Measurements from ENCODE around the gene GIT2. TPM values are rescaled to one million over a fixed set of nuclear protein-coding genes. Genes with fewer than 3 reads are reported as not detected.

Gene GIT2
- total RNA-seq, 1 experiment from 2014 or later: 40.0 TPM

- in situ Hi-C loops (cut with HindIII; ENCODE audit: low pct_unique_long_range_greater_than_20kb, low sequenced_read_pairs): no loop called here
- no TSS peak for BruUV-seq (replicated peaks)
- DNase-seq (ENCODE audit: low read depth, low spot score) (no peak), ATAC-seq (no peak)
- no peaks in the 10 kb centered on the region for H3K27me3 ChIP-seq (ENCODE audit: control insufficient read depth, insufficient read depth, low read length)
- peaks cover 6% of the 10 kb centered on the region for H3K4me1 ChIP-seq (ENCODE audit: control insufficient read depth, insufficient read depth, low read length)
- H3K9me3 ChIP-seq (ENCODE audit: control insufficient read depth, insufficient read depth, low read depth, low read length): no peaks in the 10 kb centered on the region
- intact Hi-C loops (cut with micrococcal nuclease; ENCODE audit: unreplicated experiment): no loop called here
- POLR2A ChIA-PET: no interaction called here
- CTCF ChIA-PET: no interaction called here
- H3K27ac ChIP-seq (ENCODE audit: low read length): no peak overlapping the region
- TF ChIP-seq, protein P1, sequence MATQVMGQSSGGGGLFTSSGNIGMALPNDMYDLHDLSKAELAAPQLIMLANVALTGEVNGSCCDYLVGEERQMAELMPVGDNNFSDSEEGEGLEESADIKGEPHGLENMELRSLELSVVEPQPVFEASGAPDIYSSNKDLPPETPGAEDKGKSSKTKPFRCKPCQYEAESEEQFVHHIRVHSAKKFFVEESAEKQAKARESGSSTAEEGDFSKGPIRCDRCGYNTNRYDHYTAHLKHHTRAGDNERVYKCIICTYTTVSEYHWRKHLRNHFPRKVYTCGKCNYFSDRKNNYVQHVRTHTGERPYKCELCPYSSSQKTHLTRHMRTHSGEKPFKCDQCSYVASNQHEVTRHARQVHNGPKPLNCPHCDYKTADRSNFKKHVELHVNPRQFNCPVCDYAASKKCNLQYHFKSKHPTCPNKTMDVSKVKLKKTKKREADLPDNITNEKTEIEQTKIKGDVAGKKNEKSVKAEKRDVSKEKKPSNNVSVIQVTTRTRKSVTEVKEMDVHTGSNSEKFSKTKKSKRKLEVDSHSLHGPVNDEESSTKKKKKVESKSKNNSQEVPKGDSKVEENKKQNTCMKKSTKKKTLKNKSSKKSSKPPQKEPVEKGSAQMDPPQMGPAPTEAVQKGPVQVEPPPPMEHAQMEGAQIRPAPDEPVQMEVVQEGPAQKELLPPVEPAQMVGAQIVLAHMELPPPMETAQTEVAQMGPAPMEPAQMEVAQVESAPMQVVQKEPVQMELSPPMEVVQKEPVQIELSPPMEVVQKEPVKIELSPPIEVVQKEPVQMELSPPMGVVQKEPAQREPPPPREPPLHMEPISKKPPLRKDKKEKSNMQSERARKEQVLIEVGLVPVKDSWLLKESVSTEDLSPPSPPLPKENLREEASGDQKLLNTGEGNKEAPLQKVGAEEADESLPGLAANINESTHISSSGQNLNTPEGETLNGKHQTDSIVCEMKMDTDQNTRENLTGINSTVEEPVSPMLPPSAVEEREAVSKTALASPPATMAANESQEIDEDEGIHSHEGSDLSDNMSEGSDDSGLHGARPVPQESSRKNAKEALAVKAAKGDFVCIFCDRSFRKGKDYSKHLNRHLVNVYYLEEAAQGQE (IDR thresholded peaks at IDR 0.05; ENCODE audit: insufficient read depth in 1 of 2, low read depth in 2 of 2, low read length in 1 of 2): no peak
- TF ChIP-seq, protein P2, sequence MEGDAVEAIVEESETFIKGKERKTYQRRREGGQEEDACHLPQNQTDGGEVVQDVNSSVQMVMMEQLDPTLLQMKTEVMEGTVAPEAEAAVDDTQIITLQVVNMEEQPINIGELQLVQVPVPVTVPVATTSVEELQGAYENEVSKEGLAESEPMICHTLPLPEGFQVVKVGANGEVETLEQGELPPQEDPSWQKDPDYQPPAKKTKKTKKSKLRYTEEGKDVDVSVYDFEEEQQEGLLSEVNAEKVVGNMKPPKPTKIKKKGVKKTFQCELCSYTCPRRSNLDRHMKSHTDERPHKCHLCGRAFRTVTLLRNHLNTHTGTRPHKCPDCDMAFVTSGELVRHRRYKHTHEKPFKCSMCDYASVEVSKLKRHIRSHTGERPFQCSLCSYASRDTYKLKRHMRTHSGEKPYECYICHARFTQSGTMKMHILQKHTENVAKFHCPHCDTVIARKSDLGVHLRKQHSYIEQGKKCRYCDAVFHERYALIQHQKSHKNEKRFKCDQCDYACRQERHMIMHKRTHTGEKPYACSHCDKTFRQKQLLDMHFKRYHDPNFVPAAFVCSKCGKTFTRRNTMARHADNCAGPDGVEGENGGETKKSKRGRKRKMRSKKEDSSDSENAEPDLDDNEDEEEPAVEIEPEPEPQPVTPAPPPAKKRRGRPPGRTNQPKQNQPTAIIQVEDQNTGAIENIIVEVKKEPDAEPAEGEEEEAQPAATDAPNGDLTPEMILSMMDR (IDR thresholded peaks at IDR 0.05): no peak
- TF ChIP-seq SIN3A (IDR thresholded peaks at IDR 0.05; ENCODE audit: borderline replicate concordance, insufficient read depth, low read depth, low read length) (no peak), POLR2AphosphoS5 (IDR thresholded peaks at IDR 0.05; ENCODE audit: low read depth, low read length) (no peak), TCF7L2 (IDR thresholded peaks at IDR 0.05; ENCODE audit: low read depth, low read length) (no peak)
- no peak overlapping the region for H3K4me3 ChIP-seq (ENCODE audit: low read depth in 2 of 2, low read length in 2 of 2)
- H3K36me3 ChIP-seq (ENCODE audit: control insufficient read depth, insufficient read depth, low read length): peaks cover 3% of the 10 kb centered on the region; the same call in 1 of the 2 replicates
Measured at GRCh38 chr12:110029290-110029815, 33.2 kb upstream of the GIT2 start.

DNA sequence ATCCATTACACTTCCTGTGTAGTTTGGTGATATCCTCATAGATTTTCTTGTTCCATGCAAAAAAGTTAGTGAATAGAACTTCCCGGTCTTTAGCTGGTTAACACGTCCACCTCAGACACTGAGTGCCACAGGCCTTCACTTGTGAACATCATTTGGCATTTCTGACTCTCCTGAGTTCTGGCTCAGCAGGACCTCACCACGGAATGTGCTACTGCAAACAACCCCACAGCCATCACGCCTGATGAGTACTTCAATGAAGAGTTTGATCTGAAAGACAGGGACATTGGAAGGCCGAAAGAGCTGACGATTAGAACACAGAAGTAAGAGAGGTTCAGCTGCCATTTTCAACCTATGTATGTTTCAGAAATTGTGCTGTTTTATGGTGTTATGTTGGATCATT, 32.2 kb upstream of the GIT2 start:
- ATAC-seq (no peak), DNase-seq (ENCODE audit: low read depth, low spot score) (no peak)
- Histone ChIP-seq H3K36me3 (ENCODE audit: control insufficient read depth, insufficient read depth, low read length) (peaks cover 3% of the 10 kb centered on the region; the same call in 1 of the 2 replicates), H3K4me1 (ENCODE audit: control insufficient read depth, insufficient read depth, low read length) (peaks cover 7% of the 10 kb centered on the region), H3K9me3 (ENCODE audit: control insufficient read depth, insufficient read depth, low read depth, low read length) (no peaks in the 10 kb centered on the region), H3K27ac (ENCODE audit: low read length) (no peak overlapping the region), H3K4me3 (ENCODE audit: low read depth in 2 of 2, low read length in 2 of 2) (no peak overlapping the region), H3K27me3 (ENCODE audit: control insufficient read depth, insufficient read depth, low read length) (no peaks in the 10 kb centered on the region)
- POLR2A ChIA-PET: no interaction called here
- CTCF ChIA-PET: no interaction called here
- intact Hi-C loops (cut with micrococcal nuclease; ENCODE audit: unreplicated experiment): no loop called here
- in situ Hi-C loops (cut with HindIII; ENCODE audit: low pct_unique_long_range_greater_than_20kb, low sequenced_read_pairs): no loop called here
- TF ChIP-seq POLR2AphosphoS5 (IDR thresholded peaks at IDR 0.05; ENCODE audit: low read depth, low read length) (no peak), SIN3A (IDR thresholded peaks at IDR 0.05; ENCODE audit: borderline replicate concordance, insufficient read depth, low read depth, low read length) (no peak), TCF7L2 (IDR thresholded peaks at IDR 0.05; ENCODE audit: low read depth, low read length) (no peak)
- TF ChIP-seq, protein P2 (IDR thresholded peaks at IDR 0.05): no peak
- TF ChIP-seq, protein P1 (IDR thresholded peaks at IDR 0.05; ENCODE audit: insufficient read depth in 1 of 2, low read depth in 2 of 2, low read length in 1 of 2): no peak
- BruUV-seq (replicated peaks): no TSS peak

All from Panc1 (cell line).